ENCODE measurements around the gene WWOX.

The WWOX gene

GRCh38 chr16:79110953-79111352, 1011.5 kb downstream of the WWOX start:
- no peak for TF ChIP-seq CTCF (IDR thresholded peaks at IDR 0.05; ENCODE audit: low read depth, low read length)
- H3K4me3 ChIP-seq (replicated peaks in 1 of 2; ENCODE audit: low read depth in 2 of 2, low read length in 2 of 2): no peak overlapping the region
- DNase-seq (ENCODE audit: low read depth in 2 of 2): no peak

GRCh38 chr16:79112462-79112861, 1013.0 kb downstream of the WWOX start:
- no peak overlapping the region for H3K4me3 ChIP-seq (replicated peaks in 1 of 2; ENCODE audit: low read depth in 2 of 2, low read length in 2 of 2)
- no peak for TF ChIP-seq CTCF (IDR thresholded peaks at IDR 0.05; ENCODE audit: low read depth, low read length)
- DNase-seq (ENCODE audit: low read depth in 2 of 2): no peak

- no peak for DNase-seq (ENCODE audit: low read depth in 2 of 2)
- H3K4me3 ChIP-seq (replicated peaks in 1 of 2; ENCODE audit: low read depth in 2 of 2, low read length in 2 of 2): no peak overlapping the region
- no peak for TF ChIP-seq CTCF (IDR thresholded peaks at IDR 0.05; ENCODE audit: low read depth, low read length)
Measured at GRCh38 chr16:79113826-79114225, 1014.4 kb downstream of the WWOX start.

GRCh38 chr16:79114759-79115158, 1015.3 kb downstream of the WWOX start:
- no peak for DNase-seq (ENCODE audit: low read depth in 2 of 2)
- no peak for TF ChIP-seq CTCF (IDR thresholded peaks at IDR 0.05; ENCODE audit: low read depth, low read length)
- no peak overlapping the region for H3K4me3 ChIP-seq (replicated peaks in 1 of 2; ENCODE audit: low read depth in 2 of 2, low read length in 2 of 2)

- TF ChIP-seq CTCF (IDR thresholded peaks at IDR 0.05; ENCODE audit: low read depth, low read length): no peak
Measured at GRCh38 chr16:79121906-79122305, 1022.5 kb downstream of the WWOX start.

GRCh38 chr16:79122343-79122742, 1022.9 kb downstream of the WWOX start:
- TF ChIP-seq CTCF (IDR thresholded peaks at IDR 0.05; ENCODE audit: low read depth, low read length): no peak

More at GRCh38 chr16:79121906-79122305, 1022.5 kb downstream of the WWOX start:
- H3K4me3 ChIP-seq (replicated peaks in 1 of 2; ENCODE audit: low read depth in 2 of 2, low read length in 2 of 2): no peak overlapping the region
- DNase-seq (ENCODE audit: low read depth in 2 of 2): no peak

GRCh38 chr16:79124016-79124756, 1024.7 kb downstream of the WWOX start:
- no peak for DNase-seq (ENCODE audit: low read depth in 2 of 2)
- H3K4me3 ChIP-seq (replicated peaks in 1 of 2; ENCODE audit: low read depth in 2 of 2, low read length in 2 of 2): no peak overlapping the region
- TF ChIP-seq CTCF (IDR thresholded peaks at IDR 0.05; ENCODE audit: low read depth, low read length): no peak

More at GRCh38 chr16:79122343-79122742, 1022.9 kb downstream of the WWOX start:
- no peak overlapping the region for H3K4me3 ChIP-seq (replicated peaks in 1 of 2; ENCODE audit: low read depth in 2 of 2, low read length in 2 of 2)
- DNase-seq (ENCODE audit: low read depth in 2 of 2): no peak
